ENCODE data around the gene NOXA1. TPM values are rescaled to one million over a fixed set of nuclear protein-coding genes. Genes with fewer than 3 reads are reported as not detected.

NOXA1 gene
- total and polyA plus RNA-seq, 2 of the 8 experiments (the other 6 are each of a cell fraction or from before 2014, with no cell fraction given), result 0.34 to 0.91 TPM

DNA sequence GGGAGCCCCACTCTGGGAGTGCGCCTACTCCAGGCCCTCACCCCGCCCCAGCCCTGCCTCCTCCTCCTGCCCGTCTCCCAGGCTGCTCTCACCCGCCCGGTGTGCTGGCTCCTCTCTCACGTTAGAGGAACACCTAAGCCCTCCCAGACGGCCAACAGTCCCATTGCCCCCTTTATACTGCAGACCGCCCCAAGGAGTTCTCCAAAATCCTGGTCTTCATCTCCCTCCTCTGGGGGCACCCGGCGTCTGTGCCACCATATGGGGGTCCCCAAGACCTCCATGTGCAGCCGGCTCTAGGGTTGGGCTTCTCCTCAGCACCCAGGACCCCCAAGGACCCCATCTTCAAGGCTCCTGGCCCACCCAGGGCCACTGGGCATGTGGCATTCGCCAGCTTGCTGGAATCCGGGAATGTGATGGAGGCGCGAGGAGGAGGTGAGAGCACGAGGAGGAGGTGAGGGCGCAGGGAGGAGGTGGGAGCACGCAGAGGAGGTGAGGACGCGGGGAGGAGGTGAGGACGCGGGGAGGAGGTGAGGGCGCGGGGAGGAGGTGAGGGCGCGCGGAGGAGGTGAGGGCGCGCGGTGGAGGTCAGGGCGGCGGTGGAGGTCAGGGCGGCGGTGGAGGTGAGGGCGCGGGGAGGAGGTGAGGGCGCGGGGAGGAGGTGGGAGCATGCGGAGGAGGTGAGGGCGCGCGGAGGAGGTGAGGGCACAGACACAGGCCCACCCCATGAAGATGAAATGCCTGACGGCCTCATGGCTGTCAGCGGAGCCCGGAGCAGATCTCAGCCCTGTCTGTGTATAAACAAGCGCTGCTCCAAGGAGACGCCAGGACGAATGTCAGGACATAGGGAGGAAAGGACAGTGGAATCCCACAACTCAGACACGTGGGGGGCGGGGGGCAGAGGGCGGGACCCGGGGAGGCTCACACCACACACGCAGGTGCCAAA, 41.4 kb upstream of the NOXA1 start:
- no peak overlapping the region for H2BK20ac ChIP-seq (ENCODE audit: low read length)
- no peak overlapping the region for H3K4me2 ChIP-seq (ENCODE audit: insufficient read depth in 1 of 2, low read depth in 2 of 2, low read length in 2 of 2)
- no peak overlapping the region; the same call in 1 of the 2 replicates for H4K8ac ChIP-seq (ENCODE audit: extremely low read depth, insufficient read depth, low read length)
- no peak overlapping the region for H3K23ac ChIP-seq (ENCODE audit: insufficient read length)
- H3K36me3 ChIP-seq (ENCODE audit: control insufficient read depth in 2 of 4, insufficient read depth in 4 of 4, low read length in 3 of 4), result no peaks in the 10 kb centered on the region
- WGBS, 2 experiments (ENCODE audit: extremely low coverage in 1 of 2, insufficient coverage in 1 of 2, insufficient read length in 1 of 2, insufficient replicate concordance in 2 of 2, low coverage in 1 of 2, low lambda C conversion rate in 2 of 2, missing lambda C conversion rate in 1 of 2), result 92% methylated on average over 20 of the region's 53 CpGs; no CpG with 5 or more reads in 1 of the 2 experiments
- no peak overlapping the region for H3K14ac ChIP-seq (ENCODE audit: insufficient read length)
- H3K23me2 ChIP-seq (ENCODE audit: low read depth, low read length), result no peaks in the 10 kb centered on the region
- no peak overlapping the region for H2BK5ac ChIP-seq (ENCODE audit: low read depth, low read length)
- no peak overlapping the region for H4K5ac ChIP-seq (ENCODE audit: insufficient read length, low read depth, low read length)
- no peaks in the 10 kb centered on the region for H3K79me2 ChIP-seq (ENCODE audit: control insufficient read depth in 1 of 2, insufficient read depth in 2 of 2, low read length in 2 of 2)
- no peak overlapping the region for H3K9ac ChIP-seq (replicated peaks in 1 of 4; ENCODE audit: extremely low read depth in 1 of 4, low read depth in 3 of 4, low read length in 3 of 4)
- no peaks in the 10 kb centered on the region for H3K27me3 ChIP-seq (replicated peaks in 1 of 4; ENCODE audit: control insufficient read depth in 3 of 4, extremely low read depth in 1 of 4, insufficient read depth in 3 of 4, low read length in 3 of 4)
- H3K27ac ChIP-seq (ENCODE audit: low read depth, low read length), result no peak overlapping the region
- no peaks in the 10 kb centered on the region for H3K9me3 ChIP-seq (ENCODE audit: insufficient read depth in 2 of 2, low read depth in 1 of 2, low read length in 1 of 2)
- no peak overlapping the region for H3K56ac ChIP-seq (replicated peaks; ENCODE audit: insufficient read length, low read depth, low read length)
- no peak overlapping the region for H3K18ac ChIP-seq (ENCODE audit: extremely low read depth, low read length)
- FAIRE-seq (no peak), DNase-seq (ENCODE audit: low read depth in 1 of 2, low spot score in 2 of 2) (no peak)
- no peaks in the 10 kb centered on the region for H3K79me1 ChIP-seq (ENCODE audit: low read depth, low read length)
- H3K4me3 ChIP-seq (ENCODE audit: extremely low read depth in 1 of 4, insufficient read depth in 2 of 4, low read depth in 3 of 4, low read length in 4 of 4), result no peak overlapping the region
- H2BK12ac ChIP-seq (ENCODE audit: low read depth, low read length), result no peak overlapping the region
- TF ChIP-seq CHD1 (IDR thresholded peaks at IDR 0.05; ENCODE audit: low read depth, low read length) (no peak), CBX5 (IDR thresholded peaks at IDR 0.05; ENCODE audit: low read depth, low read length) (no peak), FOSL1 (IDR thresholded peaks at IDR 0.05; ENCODE audit: insufficient read depth, low read depth, low read length) (no peak), SP1 (IDR thresholded peaks at IDR 0.05; ENCODE audit: low read depth, low read length) (no peak), SRF (IDR thresholded peaks at IDR 0.05; ENCODE audit: low read depth, low read length) (no peak), POLR2A (IDR thresholded peaks at IDR 0.05; ENCODE audit: control extremely low read depth in 1 of 2, low read depth in 2 of 2, low read length in 2 of 2) (no peak)
- no peak overlapping the region for H2AK5ac ChIP-seq (ENCODE audit: low read depth, low read length)
- no peak overlapping the region for H2BK15ac ChIP-seq (ENCODE audit: low read length)
- no peak overlapping the region for H3K4ac ChIP-seq (replicated peaks; ENCODE audit: insufficient read length, low read depth, low read length)
- H4K20me1 ChIP-seq (replicated peaks in 1 of 2; ENCODE audit: control insufficient read depth in 1 of 2, insufficient read depth in 2 of 2, low read length in 2 of 2), result peaks cover 0 to 1% of the 10 kb centered on the region in 2 experiments
- POLR2A ChIA-PET (ENCODE audit: partially characterized antibody), result interaction anchor here (1.1 kb wide), 2 partner anchors 9 to 28 kb away, joined by 3 to 4 read pairs; no protein-coding TSS in a partner anchor
- H3K4me1 ChIP-seq (replicated peaks in 1 of 4; ENCODE audit: control insufficient read depth in 3 of 4, insufficient read depth in 4 of 4, low read length in 3 of 4), result no peaks in the 10 kb centered on the region; a peak in 1 of 7 replicates
- no peak overlapping the region for H4K91ac ChIP-seq (replicated peaks; ENCODE audit: insufficient read length, low read length)
- H2AFZ ChIP-seq (ENCODE audit: low read length), result no peak overlapping the region
- CTCF ChIA-PET (ENCODE audit: partially characterized antibody), result interaction anchor here (0.6 to 1.9 kb wide), 7 partner anchors 10 to 95 kb away, joined by 3 to 9 read pairs (median 4); no protein-coding TSS in a partner anchor
- no peak overlapping the region for H2BK120ac ChIP-seq (replicated peaks; ENCODE audit: low read depth, low read length)
